ENCODE measurements around the gene EXOC2.

Gene EXOC2

DNA sequence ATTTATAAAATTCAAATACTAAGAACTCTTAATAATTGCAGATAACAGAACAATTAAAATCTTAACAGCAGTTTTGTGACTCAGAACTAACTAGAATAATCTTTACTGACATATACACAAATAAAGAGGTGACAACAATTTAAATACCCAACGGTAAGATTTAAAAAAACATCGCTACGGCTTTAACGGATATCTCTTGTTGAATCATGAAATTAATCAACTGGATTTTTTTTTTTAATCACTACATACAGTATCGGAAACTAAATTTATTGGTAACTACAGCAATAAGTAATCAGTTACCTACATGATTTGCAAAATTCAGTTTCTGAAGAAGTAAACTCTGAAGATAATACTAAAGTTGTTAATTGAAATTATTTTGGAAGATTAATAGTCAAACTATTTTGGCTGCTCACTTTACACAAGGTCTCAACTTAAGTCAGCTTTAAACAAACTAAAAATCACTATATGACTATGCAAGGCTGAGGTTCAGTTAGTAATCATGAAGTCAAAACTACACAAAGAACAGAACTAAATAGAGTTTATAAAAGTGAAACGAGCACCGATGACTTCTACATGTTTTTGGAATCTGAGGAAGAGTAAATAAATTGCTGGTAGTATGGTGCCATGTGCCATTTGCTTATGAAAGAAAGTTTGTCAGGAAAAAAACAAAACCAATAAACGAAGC lies 164.8 kb downstream of the EXOC2 start:
- DNase-seq (ENCODE audit: low spot score): no peak

DNA sequence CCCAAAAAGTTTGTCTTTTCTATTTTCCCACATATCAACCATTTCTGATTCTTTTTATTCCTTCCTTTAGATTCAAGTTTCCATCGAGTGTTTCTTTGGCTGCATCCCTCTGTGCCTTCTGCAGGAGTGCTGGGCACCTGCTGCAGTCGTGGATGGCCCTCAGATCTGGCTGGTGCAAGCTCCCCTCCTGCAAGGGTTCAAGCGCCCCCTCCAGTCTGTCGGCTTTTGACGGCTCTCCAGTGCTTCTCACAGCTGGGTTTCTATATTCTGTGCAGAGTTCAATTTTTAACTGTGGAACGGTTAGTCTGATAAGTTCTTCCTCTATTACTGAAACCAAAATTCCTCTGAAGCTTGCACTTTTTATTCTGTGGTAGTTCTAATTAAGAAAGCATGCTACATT lies 168.1 kb downstream of the EXOC2 start:
- no peak for DNase-seq (ENCODE audit: low spot score)

DNA sequence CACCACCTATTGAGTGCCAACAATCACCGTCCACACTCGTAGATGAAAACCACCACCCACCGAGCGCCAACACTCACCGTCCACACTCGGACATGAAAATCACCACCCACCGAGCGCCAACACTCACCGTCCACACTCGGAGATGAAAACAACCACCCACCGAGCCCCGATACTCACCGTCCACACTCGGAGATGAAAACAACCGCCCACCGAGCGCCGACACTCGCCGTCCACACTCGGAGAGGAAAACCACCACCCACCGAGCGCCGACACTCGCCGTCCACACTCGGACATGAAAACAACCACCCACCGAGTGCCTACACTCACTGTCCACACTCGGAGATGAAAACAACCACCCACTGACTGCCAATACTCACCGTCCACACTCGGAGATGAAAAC lies 172.1 kb downstream of the EXOC2 start:
- DNase-seq (ENCODE audit: low spot score): no peak

DNA sequence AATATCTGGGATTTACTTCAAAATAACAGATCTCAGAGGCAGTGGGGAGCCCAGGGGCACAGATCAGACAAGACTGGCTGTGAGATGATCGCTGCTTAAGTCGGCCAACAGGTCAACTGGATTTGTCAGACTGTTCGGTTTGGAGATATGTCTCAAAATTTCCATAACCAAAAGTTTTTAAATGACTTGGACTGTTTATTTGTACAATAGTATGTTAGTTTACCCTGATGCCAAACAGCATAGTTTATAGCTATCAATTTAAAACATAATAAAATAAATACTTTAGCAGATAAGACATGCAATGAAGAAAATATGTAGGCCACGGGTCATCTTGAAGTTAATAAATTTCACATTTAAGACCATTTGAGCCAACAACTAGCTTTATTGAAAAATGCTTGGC lies 174.7 kb downstream of the EXOC2 start:
- no peak for DNase-seq (ENCODE audit: low spot score)

DNA sequence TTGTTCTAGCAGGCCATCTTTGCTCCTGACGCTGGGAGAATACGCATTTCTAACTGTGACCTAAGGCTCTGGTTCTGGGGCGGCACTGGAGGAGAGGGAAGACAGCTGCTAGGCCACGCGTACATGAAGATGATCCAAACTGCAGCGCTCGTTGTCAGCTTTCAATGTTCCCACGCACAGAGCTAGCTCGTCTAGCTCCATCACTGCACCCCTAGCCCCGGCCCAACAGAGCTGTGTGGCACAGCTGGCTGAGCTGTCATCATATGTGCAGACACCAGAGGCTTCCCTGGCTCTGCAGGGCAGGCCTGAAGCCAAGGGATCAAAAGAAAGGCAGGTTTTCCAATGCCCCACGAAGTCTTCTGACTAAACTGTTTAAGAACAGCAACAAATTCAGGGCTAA lies 176.7 kb downstream of the EXOC2 start:
- DNase-seq (ENCODE audit: low spot score): no peak

DNA sequence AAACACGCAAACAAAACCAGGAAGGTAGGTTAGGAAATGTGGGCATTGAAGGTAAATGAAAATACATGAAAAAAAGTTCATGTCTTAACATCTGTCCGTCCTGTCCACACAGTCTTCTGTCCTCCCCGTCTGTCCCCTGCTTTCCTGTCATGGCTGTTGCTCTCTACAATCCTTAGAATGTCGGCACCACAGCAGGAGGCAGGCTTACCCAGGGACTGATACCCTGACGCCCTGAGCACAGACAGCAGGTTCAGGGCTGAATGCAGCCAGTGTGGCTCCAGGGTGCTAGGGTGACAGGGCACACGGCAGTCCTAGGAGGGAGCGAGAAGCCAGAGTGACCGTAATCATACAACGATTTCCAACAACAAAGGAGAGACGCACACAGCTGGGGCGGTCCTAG lies 177.7 kb downstream of the EXOC2 start:
- DNase-seq (ENCODE audit: low spot score): no peak

DNA sequence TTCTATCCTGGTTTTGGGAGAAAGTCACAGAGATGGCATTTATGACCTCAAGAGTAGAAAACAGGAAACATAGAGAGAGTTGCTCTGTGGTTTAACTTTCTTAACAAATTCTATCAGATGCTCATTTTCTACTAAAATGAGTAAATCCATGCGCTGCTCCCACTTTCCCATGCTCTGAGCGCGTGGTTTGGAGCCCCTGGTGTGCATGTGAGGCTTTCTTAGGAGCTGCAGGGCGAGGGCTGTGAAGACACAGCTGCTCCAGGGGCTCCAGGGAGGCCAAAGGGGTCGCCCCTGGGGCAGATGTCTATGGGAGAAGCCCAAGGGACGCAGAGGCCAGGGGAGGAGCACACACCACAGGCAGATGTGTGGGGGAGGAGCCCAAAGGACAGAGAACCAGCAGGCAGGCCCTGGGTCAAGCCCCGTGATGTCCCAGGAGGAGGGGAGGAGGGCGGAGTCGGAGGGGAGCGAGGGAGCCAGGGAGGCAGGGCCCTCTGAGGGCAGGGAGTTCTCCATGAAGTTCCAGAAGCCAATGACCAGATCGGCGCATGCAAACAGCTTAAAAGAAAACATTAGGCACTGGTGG lies 178.5 kb downstream of the EXOC2 start:
- no peak for DNase-seq (ENCODE audit: low spot score)

DNA sequence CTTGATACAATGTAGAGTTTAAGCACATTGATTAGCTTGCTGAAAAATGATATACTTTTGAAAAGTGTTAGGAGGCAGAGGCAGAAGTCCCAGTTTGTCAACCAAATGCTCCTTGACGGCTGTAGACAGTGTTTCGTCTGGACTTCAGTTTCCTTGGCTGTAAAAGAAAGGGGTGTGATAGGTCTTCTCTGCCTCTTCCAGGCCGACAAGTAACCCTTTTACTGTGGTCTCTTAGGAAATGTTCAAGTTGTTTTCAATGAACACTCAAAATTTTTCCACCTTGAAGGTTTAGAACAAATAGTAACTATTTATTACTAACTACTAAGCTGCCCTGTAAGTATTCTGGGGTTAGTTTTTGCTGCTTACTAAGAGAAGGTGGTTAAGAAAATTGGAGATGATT lies 179.0 kb downstream of the EXOC2 start:
- DNase-seq (ENCODE audit: low spot score): no peak

DNA sequence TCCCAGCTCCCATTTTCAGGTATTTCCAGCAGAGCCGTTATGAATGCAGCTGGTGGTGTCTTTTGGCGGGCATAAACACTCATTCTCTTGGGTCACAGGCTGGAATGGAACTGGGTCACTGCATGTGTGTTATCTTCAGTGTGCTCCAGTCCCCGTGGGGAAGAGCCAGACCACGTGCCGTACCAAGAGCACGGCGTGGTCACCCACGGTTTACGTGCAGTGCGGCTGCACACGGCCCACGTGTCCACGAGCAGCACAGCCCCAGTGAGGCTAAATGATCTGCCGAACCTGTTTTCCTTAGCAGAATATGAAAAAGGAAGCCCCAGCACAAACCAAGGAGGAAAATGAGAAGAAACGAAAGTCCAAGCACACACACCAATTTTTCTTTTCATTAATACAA lies 179.9 kb downstream of the EXOC2 start:
- no peak for DNase-seq (ENCODE audit: low spot score)

DNA sequence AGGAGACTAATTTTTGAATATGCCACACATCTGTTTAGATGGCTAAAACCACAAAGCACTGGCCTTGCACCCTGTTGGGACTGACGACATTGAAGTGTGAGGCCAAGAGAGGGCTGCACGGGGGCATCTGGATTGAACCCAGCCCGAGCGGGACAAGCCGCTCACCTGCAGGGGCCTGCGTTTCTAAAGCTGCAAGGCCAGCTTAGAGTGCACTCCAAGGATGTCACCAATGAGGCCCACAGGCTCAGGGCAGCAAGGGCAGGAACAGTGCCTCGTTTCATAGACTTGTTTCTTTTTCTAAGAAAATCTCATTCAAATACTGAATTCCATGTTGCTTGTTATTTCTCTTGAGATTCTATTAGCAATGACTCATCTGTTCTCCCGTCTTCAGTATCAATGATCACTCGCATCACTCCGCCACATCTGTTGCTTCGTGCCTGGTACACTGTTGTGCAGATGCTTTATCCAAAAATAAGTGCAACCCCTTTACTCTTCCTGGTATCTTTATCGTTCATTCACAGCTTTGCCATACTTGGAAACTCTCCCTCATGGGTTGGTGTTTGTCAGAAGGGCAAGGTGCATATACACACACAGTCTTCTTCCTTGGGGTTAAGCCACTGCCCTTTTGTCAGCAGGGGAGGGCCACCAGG lies 181.3 kb downstream of the EXOC2 start:
- DNase-seq (ENCODE audit: low spot score): no peak

DNA sequence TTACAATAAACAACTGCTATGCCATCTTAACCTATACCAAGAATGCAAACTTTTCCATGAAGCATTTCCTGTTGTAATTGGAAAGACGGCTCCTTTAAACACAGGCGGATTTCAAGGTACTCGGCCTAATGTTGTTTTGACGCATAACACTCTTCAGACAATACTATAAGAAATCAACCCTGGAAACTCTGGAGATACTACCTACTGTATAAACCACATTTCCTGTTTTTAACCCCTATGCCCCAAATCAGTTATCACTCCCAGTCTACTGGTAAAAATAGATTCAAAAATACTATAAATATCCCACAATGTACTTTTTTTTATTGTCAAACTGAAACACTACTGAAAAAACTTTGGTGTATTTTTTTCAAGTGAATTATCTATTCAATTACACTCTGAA lies 183.3 kb downstream of the EXOC2 start:
- no peak for DNase-seq (ENCODE audit: low spot score)

DNA sequence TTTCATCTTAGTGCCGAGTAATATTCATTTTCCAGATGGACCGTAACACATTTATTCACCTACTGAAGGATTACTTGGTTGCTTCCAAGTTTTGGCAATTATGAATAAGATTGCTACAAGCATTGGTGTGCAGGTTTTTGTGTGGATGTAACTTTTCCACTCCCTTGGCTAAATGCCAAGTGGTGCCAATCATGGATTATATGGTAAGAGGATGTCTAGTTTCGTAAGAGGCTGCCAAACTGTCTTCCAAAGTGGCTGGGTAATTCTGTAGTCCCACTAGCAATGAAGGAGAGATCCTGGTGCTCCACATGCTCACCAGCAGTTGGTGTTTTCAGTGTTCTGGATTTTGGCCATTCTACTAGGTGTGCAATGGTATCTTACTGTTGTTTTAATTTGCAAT lies 184.3 kb downstream of the EXOC2 start:
- DNase-seq (ENCODE audit: low spot score): no peak

DNA sequence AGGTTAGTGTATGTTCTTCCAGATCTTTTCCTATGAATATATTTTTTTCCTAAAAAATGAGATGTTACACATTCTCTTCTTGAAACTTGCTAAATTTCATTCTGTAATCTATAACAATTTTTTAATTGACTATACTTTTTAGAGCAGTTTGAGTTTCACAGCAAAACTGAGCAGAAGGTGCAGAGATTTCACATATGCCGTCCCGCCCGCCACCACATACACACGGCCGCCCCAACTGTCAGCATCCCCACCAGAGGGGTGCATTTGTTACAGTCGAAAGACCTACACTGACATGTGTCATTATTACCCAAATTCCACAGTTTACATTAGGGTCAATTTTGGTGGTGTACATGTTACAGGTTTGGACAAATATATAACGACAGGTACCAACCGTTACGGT lies 184.9 kb downstream of the EXOC2 start:
- DNase-seq (ENCODE audit: low spot score): no peak

DNA sequence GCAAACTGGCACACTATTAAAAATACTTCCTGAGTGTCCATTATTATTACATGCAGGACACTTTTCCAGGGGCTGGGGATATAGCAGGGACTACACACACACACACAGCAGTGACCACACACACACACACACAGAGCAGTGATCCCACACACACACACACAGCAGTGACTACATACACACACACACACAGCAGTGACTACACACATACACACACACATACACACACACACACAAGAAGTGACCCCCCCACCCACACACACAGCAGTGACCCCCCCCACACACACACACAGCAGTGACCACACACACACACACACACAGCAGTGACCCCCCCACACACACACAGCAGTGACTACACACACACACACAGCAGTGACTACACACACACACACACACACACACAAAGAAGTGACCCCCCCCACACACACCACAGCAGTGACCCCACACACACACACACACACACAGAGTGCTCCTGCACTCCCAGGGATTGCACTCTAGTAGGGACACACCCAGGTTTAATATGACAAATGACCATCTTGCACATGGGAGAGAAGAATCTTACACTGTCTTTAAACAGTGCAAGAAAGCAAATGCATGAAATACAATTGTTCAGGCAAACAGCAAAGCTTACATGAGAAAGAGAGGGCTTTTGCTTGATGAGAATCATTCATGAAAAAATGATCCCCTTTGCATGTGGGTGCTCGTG lies 185.9 kb downstream of the EXOC2 start:
- no peak for DNase-seq (ENCODE audit: low spot score)

DNA sequence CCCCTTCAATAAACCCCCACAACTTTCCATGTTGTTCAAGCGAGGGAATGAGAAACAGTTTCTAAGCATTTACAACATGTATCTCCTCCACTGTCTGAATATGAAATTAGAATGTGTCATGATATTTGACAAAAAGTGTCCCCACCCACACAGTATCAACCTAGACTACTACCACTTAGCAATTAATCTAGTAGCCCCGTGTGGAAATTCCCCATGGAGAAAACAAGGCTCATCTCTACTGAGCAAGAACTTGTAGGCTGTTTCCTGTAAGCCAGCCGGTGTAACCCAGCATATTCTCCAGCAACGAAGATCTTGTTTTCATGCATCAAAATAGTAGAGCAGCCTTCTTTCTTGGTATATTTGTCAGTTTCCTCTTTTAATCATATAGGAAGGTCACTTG lies 186.4 kb downstream of the EXOC2 start:
- DNase-seq (ENCODE audit: low spot score): no peak

DNA sequence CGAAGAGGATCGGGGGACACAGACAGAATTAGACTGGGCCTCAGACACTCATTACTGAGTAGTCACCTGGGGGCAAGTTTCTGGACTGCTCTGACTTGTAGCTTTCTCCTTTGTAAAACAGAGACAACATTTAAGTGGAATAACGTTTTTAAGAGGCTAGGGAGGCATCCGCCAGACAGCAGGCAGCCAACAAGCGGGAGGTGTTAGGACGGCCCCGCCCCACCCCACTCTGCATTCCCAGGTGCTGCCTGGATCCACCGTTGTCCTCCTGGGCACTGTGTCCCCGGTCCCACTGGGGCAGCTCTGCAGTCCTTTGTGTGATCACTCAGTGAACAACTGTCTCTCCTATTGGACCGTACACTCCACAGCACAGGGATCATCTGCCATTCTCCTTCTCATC lies 187.6 kb downstream of the EXOC2 start:
- no peak for DNase-seq (ENCODE audit: low spot score)

DNA sequence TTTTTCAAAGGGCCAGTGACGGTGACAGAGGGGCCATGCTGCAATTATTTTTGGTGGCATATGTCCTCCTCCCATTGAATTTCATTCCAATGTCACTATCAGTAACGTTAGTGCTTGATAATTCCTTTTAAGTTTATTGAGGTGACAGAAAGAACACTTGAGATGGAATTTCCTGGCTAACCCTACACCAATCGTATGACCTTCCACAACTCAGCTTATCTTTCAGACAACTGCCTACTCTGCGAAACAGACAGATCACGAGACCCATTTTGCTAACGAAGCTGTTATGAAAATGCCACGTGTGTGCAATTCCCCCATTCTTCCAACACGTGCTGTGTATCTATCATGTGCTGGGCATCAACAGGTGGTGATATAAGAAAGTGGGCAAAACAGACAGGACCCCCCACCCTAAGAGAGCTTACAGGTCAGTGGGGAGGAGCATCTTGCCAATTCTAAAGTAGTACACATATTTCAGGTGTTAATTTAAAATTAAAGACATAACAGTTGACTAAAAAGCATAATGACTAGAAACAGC lies 188.4 kb downstream of the EXOC2 start:
- DNase-seq (ENCODE audit: low spot score): no peak

DNA sequence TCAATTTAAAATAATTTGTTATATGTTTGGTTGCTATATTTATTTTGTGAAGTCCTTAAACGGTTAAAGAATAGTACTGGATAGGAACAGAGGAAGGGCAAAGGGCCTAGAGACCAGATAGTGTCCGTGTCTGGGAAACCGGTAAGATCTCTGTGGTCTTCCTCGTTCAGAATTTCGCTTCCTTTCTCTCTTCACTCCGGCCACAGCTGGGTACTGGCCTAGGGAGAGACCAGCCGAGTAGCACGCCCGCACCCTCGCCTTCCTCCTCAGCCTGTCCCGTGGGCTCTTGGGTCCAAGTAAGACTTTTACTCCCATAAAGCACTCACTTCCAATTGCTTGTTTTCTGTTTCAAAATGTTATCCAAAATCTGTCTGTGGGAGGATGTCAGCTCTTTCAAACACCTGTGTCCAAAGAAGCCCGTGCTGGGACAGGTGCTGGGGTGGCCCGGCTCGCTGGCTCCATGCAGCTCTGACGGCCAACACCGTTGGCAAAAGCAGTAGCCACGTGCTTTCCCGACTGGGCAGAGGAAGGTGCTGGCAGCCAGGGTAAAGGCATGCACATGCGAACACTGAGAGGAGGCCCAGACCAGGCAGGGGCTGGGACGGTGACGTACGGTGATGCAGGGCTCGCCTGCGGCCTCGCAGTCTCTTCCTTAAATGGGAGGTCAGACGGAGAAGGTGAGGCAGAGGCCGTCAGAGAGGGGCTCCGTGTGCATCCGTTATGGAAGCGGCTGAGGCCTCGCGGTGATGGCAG lies 189.2 kb downstream of the EXOC2 start:
- DNase-seq (ENCODE audit: low spot score): no peak

DNA sequence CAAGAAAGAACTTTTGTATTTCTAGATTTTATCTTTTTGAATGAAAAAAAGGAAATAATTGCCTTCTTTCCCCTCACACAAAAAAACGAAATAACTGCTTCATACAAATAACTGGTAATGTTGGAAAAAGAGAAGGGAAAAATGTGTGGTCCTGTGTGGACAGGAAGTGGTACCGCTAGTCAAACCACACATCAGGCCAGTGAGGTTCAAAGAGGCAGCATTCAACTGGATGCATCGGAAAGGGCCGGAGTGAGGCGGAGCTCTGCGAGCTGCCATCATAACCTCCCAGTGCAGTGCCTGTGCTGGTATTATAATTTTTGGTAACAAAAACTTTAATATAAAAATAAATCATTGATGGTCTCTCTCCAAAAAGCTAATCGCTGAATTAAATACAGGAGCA lies 190.2 kb downstream of the EXOC2 start:
- no peak for DNase-seq (ENCODE audit: low spot score)

DNA sequence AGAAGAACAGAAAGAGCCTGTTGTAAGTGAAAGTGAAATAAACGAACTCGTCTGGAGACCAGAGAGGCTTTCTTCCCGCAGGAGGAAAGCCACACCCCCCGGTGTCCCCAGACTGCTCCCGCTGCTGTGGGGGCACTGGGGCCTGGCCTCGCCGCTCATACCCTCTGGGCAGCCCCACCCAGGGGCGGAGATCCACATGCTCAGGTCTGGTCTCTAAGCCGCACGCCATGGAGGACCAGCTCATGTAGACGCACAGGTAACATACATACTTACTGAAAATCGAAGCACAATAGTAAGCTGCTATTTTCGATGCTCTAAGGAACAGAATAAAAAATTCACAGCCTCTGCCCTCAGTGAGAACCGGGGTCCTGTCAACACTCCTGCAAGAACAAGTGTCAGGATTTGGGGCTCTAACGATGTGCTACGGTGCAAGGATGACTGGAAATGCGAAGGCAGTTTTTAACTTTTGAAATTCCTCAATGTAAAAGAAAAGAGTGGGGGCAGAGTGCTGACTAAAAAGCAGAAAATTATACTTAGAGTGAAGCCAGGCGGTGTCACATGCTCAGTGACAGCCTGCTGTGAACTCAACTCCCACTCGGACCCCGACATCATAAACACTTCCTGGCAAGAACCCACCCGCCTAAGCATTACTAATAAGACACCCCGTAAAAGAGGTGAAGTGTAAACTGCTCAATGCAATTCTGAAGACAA lies 190.9 kb downstream of the EXOC2 start:
- no peak for DNase-seq (ENCODE audit: low spot score)

DNA sequence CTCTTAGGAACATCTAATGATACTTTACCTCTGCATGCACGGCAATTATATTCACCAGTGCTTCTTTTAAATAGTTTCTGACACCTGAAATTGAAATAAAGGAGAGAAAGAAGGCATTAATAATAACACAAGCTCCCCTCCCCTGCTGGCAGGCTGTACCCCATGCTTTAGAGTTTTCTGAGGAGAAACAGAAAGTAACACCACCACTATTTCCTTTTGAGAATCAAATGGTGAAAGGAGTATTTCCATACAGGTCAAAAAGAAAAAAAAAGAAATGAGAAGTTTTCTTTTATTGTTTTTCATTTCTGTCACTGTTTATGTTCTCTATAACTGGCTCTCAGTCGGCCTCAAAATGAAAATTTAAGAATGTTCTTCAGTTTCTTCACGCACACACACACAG lies 193.3 kb downstream of the EXOC2 start:
- no peak for DNase-seq (ENCODE audit: low spot score)

DNA sequence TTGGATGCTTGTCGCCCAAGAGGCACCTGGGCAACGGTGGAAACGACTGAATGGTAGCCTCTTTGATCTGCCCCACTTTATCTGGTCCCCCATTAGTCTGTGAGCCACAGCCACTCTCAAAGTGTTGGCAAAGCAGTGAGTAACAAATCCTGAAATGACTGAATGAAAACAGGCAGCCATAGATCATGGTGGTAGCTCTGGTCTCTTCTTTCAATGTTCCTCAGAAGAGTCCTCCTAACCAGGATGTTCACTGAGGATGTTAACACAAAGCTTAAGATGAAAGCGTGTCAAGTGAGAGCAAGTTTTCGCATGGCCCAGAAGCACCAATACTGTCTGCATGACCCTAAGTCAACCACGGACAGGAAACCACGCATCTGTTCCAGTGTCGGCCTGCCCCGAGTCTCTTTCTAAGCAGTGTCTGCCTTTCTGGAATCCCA lies 194.1 kb downstream of the EXOC2 start:
- DNase-seq (ENCODE audit: low spot score): no peak
